ENCODE results near the gene IFNW1.

IFNW1 gene

GRCh38 chr9:21104787-21105186 lies 36.8 kb downstream of the IFNW1 start:
- no peak for DNase-seq

GRCh38 chr9:21102305-21102704 lies 39.3 kb downstream of the IFNW1 start:
- DNase-seq: peak; percentile 12

- DNase-seq: no peak
Observed at GRCh38 chr9:21097817-21098216, 43.8 kb downstream of the IFNW1 start.

GRCh38 chr9:21096901-21097255 lies 44.8 kb downstream of the IFNW1 start:
- DNase-seq: no peak

- DNase-seq: peak; percentile 51
Observed at GRCh38 chr9:21096172-21096900, 45.3 kb downstream of the IFNW1 start.

- DNase-seq: peak; percentile 9
Observed at GRCh38 chr9:21095561-21095960, 46.1 kb downstream of the IFNW1 start.

Measured in fibroblast of upper back skin (primary cell).